Neuronal stem cell (in vitro differentiated cells): ENCODE measurements around the gene TNNC1.

Experiments
- DNase-seq: peaks from one replicate; pipeline ENCODE4 v3.0.0-alpha.2; 2013; ENCODE audit warnings: low spot score
- H2AFZ ChIP-seq: one replicate; pipeline ENCODE4 v1.6.1; 2013; ENCODE audit warnings: mild to moderate bottlenecking, low read length, inconsistent platforms
- H2AK5ac ChIP-seq: 2 replicates; pipeline ENCODE4 v1.6.1; 2013; ENCODE audit warnings: low read depth, mild to moderate bottlenecking, inconsistent platforms, low read length, moderate library complexity, mixed read lengths
- H2BK120ac ChIP-seq: 2 replicates; pipeline ENCODE4 v1.6.1; 2013; ENCODE audit warnings: low read depth, mild to moderate bottlenecking, inconsistent platforms, low read length, moderate library complexity, mixed read lengths
- H2BK12ac ChIP-seq: one replicate; pipeline ENCODE4 v1.6.1; 2013; ENCODE audit warnings: low read length, inconsistent platforms
- H2BK15ac ChIP-seq: 2 replicates; pipeline ENCODE4 v1.6.1; 2013; ENCODE audit warnings: mild to moderate bottlenecking, low read length, inconsistent platforms, mixed read lengths
- H2BK5ac ChIP-seq: one replicate; pipeline ENCODE4 v1.6.1; 2013; ENCODE audit warnings: inconsistent platforms, mild to moderate bottlenecking, low read length, moderate library complexity
- H3K14ac ChIP-seq: one replicate; pipeline ENCODE4 v1.6.1; 2013; ENCODE audit warnings: low read length, inconsistent platforms
- H3K18ac ChIP-seq: 2 replicates; pipeline ENCODE4 v1.6.1; 2013; ENCODE audit warnings: low read length, inconsistent platforms
- H3K23ac ChIP-seq: 2 replicates; pipeline ENCODE4 v1.6.1; 2013; ENCODE audit warnings: low read depth, mild to moderate bottlenecking, mixed read lengths, low read length, inconsistent platforms; ENCODE audit not compliant: poor library complexity
- H3K27ac ChIP-seq: replicated peaks from 3 replicates; pipeline ENCODE4 v1.5.1; 2013; ENCODE audit warnings: low read length, inconsistent platforms
- H3K27me3 ChIP-seq, 3 experiments: 2 replicates each; pipeline ENCODE4 v1.6.1; 2013; ENCODE audit warnings: low read length in 3 of 3, mild to moderate bottlenecking in 2 of 3, inconsistent platforms in 1 of 3, low read depth in 1 of 3, mixed read lengths in 1 of 3, moderate library complexity in 1 of 3; ENCODE audit not compliant: control insufficient read depth in 3 of 3, insufficient read depth in 3 of 3
- H3K36me3 ChIP-seq, 2 donors: replicated peaks in 1 of 2; 2 replicates each; pipeline ENCODE4 v1.6.1; 2013; ENCODE audit warnings: low read length in 2 of 2; ENCODE audit not compliant: control insufficient read depth in 2 of 2, insufficient read depth in 2 of 2
- H3K4ac ChIP-seq: 2 replicates; pipeline ENCODE4 v1.6.1; 2013; ENCODE audit warnings: inconsistent platforms, mild to moderate bottlenecking, low read length, moderate library complexity
- H3K4me1 ChIP-seq, 2 donors: 1 replicate in 1 of 2; 2 replicates in 1 of 2; pipeline ENCODE4 v1.6.1; 2013; ENCODE audit warnings: low read length in 2 of 2, low read depth in 1 of 2; ENCODE audit not compliant: control insufficient read depth in 2 of 2, insufficient read depth in 1 of 2
- H3K4me2 ChIP-seq: one replicate; pipeline ENCODE4 v1.6.1; 2013; ENCODE audit warnings: mild to moderate bottlenecking, low read length, inconsistent platforms; ENCODE audit not compliant: insufficient read depth, poor library complexity, severe bottlenecking
- H3K4me3 ChIP-seq, 2 donors: 2 replicates each; pipeline ENCODE4 v1.5.1; 2013; ENCODE audit warnings: low read length in 2 of 2, mild to moderate bottlenecking in 2 of 2, inconsistent platforms in 1 of 2, moderate library complexity in 1 of 2
- H3K79me1 ChIP-seq: one replicate; pipeline ENCODE4 v1.6.1; 2013; ENCODE audit warnings: low read depth, mild to moderate bottlenecking, inconsistent platforms, low read length, moderate library complexity
- H3K9ac ChIP-seq: one replicate; pipeline ENCODE4 v1.6.1; 2013; ENCODE audit warnings: mild to moderate bottlenecking, low read depth, low read length, inconsistent platforms; ENCODE audit not compliant: poor library complexity
- H3K9me3 ChIP-seq, 2 donors: replicated peaks in 1 of 2; 2 replicates each; pipeline versions ENCODE3 to v1.6.1; 2013; ENCODE audit warnings: low read length in 2 of 2, mild to moderate bottlenecking in 2 of 2, inconsistent platforms in 1 of 2, low read depth in 1 of 2, mixed read lengths in 1 of 2, moderate library complexity in 1 of 2; ENCODE audit not compliant: control insufficient read depth in 2 of 2, insufficient read depth in 1 of 2
- H4K8ac ChIP-seq: one replicate; pipeline ENCODE4 v1.6.1; 2013; ENCODE audit warnings: low read depth, mild to moderate bottlenecking, inconsistent platforms, low read length, moderate library complexity
- H4K91ac ChIP-seq: one replicate; pipeline ENCODE4 v1.6.1; 2013; ENCODE audit warnings: low read length, low read depth, mild to moderate bottlenecking, inconsistent platforms; ENCODE audit not compliant: poor library complexity
- WGBS, 2 donors: extraction: QIAGEN DNeasy Blood & Tissue Kit; methylation state at CpG; one replicate each; pipeline ENCODE4 v1.1.7; 2013; ENCODE audit warnings: missing lambda C conversion rate in 2 of 2, mixed read lengths in 1 of 2; ENCODE audit not compliant: insufficient read length in 2 of 2, insufficient replicate concordance in 1 of 2; ENCODE audit errors: extremely low coverage in 2 of 2; 5-methylcytosine and 5-hydroxymethylcytosine counted together

The TNNC1 gene

GRCh38 chr3:52402101-52402521, 51.7 kb downstream of the TNNC1 start:
- WGBS, 2 donors = no CpG with 5 or more reads among the region's 16 CpGs
- Histone ChIP-seq H4K8ac (no peak overlapping the region), H3K4me3 (no peak overlapping the region), H3K4me1 (no peaks in the 10 kb centered on the region), H3K36me3 (peaks cover 62 to 71% of the 10 kb centered on the region in 2 donors), H3K18ac (no peak overlapping the region), H3K4me2 (no peak overlapping the region), H2BK5ac (no peak overlapping the region), H2BK120ac (no peak overlapping the region), H3K9me3 (no peaks in the 10 kb centered on the region), H4K91ac (no peak overlapping the region), H2BK12ac (no peak overlapping the region), H3K23ac (no peak overlapping the region), H3K79me1 (peaks cover 13% of the 10 kb centered on the region), H3K9ac (peak overlapping the region; percentile 21), H3K27me3 (no peaks in the 10 kb centered on the region), H2AFZ (no peak overlapping the region), H2BK15ac (no peak overlapping the region), H3K4ac (no peak overlapping the region), H3K27ac (no peak overlapping the region), H2AK5ac (no peak overlapping the region), H3K14ac (no peak overlapping the region)
- no peak for DNase-seq

- Histone ChIP-seq H2AFZ (no peak overlapping the region), H3K27me3 (no peaks in the 10 kb centered on the region), H3K9me3 (no peaks in the 10 kb centered on the region), H4K91ac (no peak overlapping the region), H3K4me2 (no peak overlapping the region), H3K4ac (no peak overlapping the region), H3K9ac (no peak overlapping the region), H3K23ac (no peak overlapping the region), H3K27ac (no peak overlapping the region), H3K18ac (no peak overlapping the region), H3K36me3 (peaks cover 57 to 66% of the 10 kb centered on the region in 2 donors), H2BK5ac (no peak overlapping the region), H2BK15ac (no peak overlapping the region), H3K4me1 (no peaks in the 10 kb centered on the region), H2AK5ac (no peak overlapping the region), H4K8ac (no peak overlapping the region), H3K4me3 (no peak overlapping the region), H2BK120ac (no peak overlapping the region), H3K14ac (no peak overlapping the region), H3K79me1 (peaks cover 10% of the 10 kb centered on the region), H2BK12ac (no peak overlapping the region)
- no peak for DNase-seq
- WGBS, 2 donors = no CpG with 5 or more reads among the region's 1 CpG
These were observed 52.3 kb downstream of the TNNC1 start for GRCh38 chr3:52401551-52401950.
